HepG2 (cell line): ENCODE data around the gene DST. TPM values are rescaled to one million over a fixed set of nuclear protein-coding genes. Genes with fewer than 3 reads are reported as not detected.

Source experiments
- ATAC-seq: fragments of 200-7000 bp; cut with Tn5 transposase; 3 replicates; pipeline ENCODE4 v1.9.1; 2020; ENCODE audit warnings: mild to moderate bottlenecking, moderate library complexity
- BruUV-seq: library from RNA; stranded (reverse); fragments of 400-500 nt; replicated peaks from 2 replicates; lab custom pipeline; 2021; lab: Mats Ljungman, UMichigan
- CTCF ChIA-PET: fragments of 300-600 bp; formaldehyde crosslinking; extraction: SDS; loops from one replicate; lab custom pipeline; 2021; ENCODE audit warnings: low total read pairs, inconsistent platforms, low intra/inter-chr PET ratio; lab: Yijun Ruan, JAX
- POLR2A ChIA-PET: fragments of 350-600 bp; sonication (Branson Sonifier 250); formaldehyde crosslinking; loops from one replicate; lab custom pipeline; 2020; ENCODE audit warnings: antibody characterized with exemption, inconsistent platforms; lab: Yijun Ruan, JAX
- DNase-seq: peaks from one replicate; pipeline ENCODE4 v3.0.0-alpha.2; 2015; ENCODE audit warnings: low spot score
- FAIRE-seq: peaks from 3 replicates; lab custom pipeline; 2011; peaks lifted over from hg19 to GRCh38; lab: Jason Lieb, UNC
- H2AFZ ChIP-seq: one replicate; pipeline ENCODE4 v1.6.1; 2011; ENCODE audit warnings: low read length, inconsistent platforms
- H3K27ac ChIP-seq: fragments of 300-600 bp; 3 replicates; pipeline ENCODE4 v1.8.0; 2011; ENCODE audit warnings: mixed run types, mild to moderate bottlenecking, mixed read lengths, low read length, inconsistent platforms; ENCODE audit not compliant: insufficient read depth; ENCODE audit errors: extremely low read length
- H3K27me3 ChIP-seq, 2 experiments: fragments of 200-600 bp in 1 of 2; 2 replicates in 1 of 2; 3 replicates in 1 of 2; pipeline versions ENCODE4 v1.6.0 to v1.8.0; 2011; ENCODE audit warnings: low read length in 2 of 2, mild to moderate bottlenecking in 2 of 2, moderate library complexity in 2 of 2, inconsistent platforms in 1 of 2; ENCODE audit not compliant: insufficient read depth in 2 of 2, control insufficient read depth in 1 of 2
- H3K36me3 ChIP-seq, 2 experiments: fragments of 200-600 bp in 1 of 2; replicated peaks in 1 of 2; 2 replicates in 1 of 2; 3 replicates in 1 of 2; pipeline versions ENCODE4 v1.5.1 to v1.8.0; 2011; ENCODE audit warnings: low read length in 2 of 2, inconsistent platforms in 1 of 2; ENCODE audit not compliant: insufficient read depth in 2 of 2, control insufficient read depth in 1 of 2
- H3K4me1 ChIP-seq: 2 replicates; pipeline ENCODE4 v1.5.1; 2012; ENCODE audit warnings: low read length, inconsistent platforms; ENCODE audit not compliant: insufficient read depth
- H3K4me2 ChIP-seq: 2 replicates; pipeline ENCODE4 v1.6.0; 2011; ENCODE audit warnings: low read depth, low read length, inconsistent platforms
- H3K4me3 ChIP-seq, 3 experiments: fragments of 200-600 bp in 1 of 3; sonication (generic), shearing (Covaris generic) in 1 of 3; replicated peaks in 1 of 3; 2 replicates each; pipeline ENCODE4 v1.5.1; 2011 to 2016; ENCODE audit warnings: low read length in 3 of 3, inconsistent platforms in 2 of 3, low read depth in 2 of 3, mild to moderate bottlenecking in 2 of 3, control low read depth in 1 of 3, mixed read lengths in 1 of 3; ENCODE audit not compliant: insufficient read depth in 1 of 3
- H3K79me2 ChIP-seq: one replicate; pipeline ENCODE4 v1.6.1; 2011; ENCODE audit warnings: low read length, inconsistent platforms; ENCODE audit not compliant: insufficient read depth
- H3K9ac ChIP-seq: 2 replicates; pipeline ENCODE4 v1.6.0; 2011; ENCODE audit warnings: mild to moderate bottlenecking, low read depth, low read length, inconsistent platforms; ENCODE audit not compliant: insufficient read depth
- H3K9me3 ChIP-seq: 2 replicates; pipeline ENCODE4 v1.5.1; 2012; ENCODE audit warnings: mild to moderate bottlenecking, low read length
- H4K20me1 ChIP-seq: 2 replicates; pipeline ENCODE4 v1.6.0; 2011; ENCODE audit warnings: inconsistent platforms, mild to moderate bottlenecking, low read length, moderate library complexity; ENCODE audit not compliant: insufficient read depth
- CC2D1A ChIP-seq: sonication (generic); formaldehyde crosslinking; IDR thresholded peaks from 2 replicates; pipeline ENCODE4 v1.8.1; 2023; ENCODE audit warnings: mild to moderate bottlenecking, missing genetic modification reagents
- DMAP1 ChIP-seq: IDR thresholded peaks from 2 replicates; pipeline ENCODE4 v1.6.1; 2016
- DRAP1 ChIP-seq: IDR thresholded peaks from 2 replicates; pipeline ENCODE4 v1.6.1; 2016; ENCODE audit warnings: missing genetic modification reagents, missing compliant biosample characterization
- MAFF ChIP-seq: IDR thresholded peaks from 2 replicates; pipeline ENCODE4 v1.6.1; 2011; ENCODE audit warnings: low read depth, low read length, improper control_type of control experiment
- ZNF563 ChIP-seq: sonication (generic); formaldehyde crosslinking; IDR thresholded peaks from 2 replicates; pipeline ENCODE4 v1.8.0; 2022; ENCODE audit warnings: mild to moderate bottlenecking, moderate library complexity, missing genetic modification reagents
- ZNF709 ChIP-seq: sonication (generic); formaldehyde crosslinking; IDR thresholded peaks from 2 replicates; pipeline ENCODE4 v1.5.0; 2020; ENCODE audit warnings: mild to moderate bottlenecking, missing genetic modification reagents
- WGBS: methylation state at CpG from one replicate; pipeline ENCODE4 v1.1.6; 2017; ENCODE audit warnings: low lambda C conversion rate; 5-methylcytosine and 5-hydroxymethylcytosine counted together
- in situ Hi-C: cut with HindIII; loops from 2 replicates; pipeline ENCODE4 v1.10.0; 2017; ENCODE audit warnings: low pct_unique_long_range_greater_than_20kb; ENCODE audit not compliant: extremely low pct_ligation_motif_present
- intact Hi-C: fragments of 100-400 bp; cut with micrococcal nuclease; formaldehyde crosslinking; loops from one replicate; pipeline ENCODE4 v1.10.0; 2022; ENCODE audit not compliant: unreplicated experiment
- polyA plus RNA-seq, 8 experiments: library from polyadenylated mRNA; depleted of rRNA in 3 of 8; stranded (reverse) in 7 of 8; unstranded in 1 of 8; fragments of >200 nt; fragmentation: Illumina TruSeq in 4 of 8; extraction: Trizol in 4 of 8; gene quantifications; 2 replicates each; pipeline versions ENCODE4 v1.2.1 to v1.2.3, GENCODE V29; 2011 to 2016; ENCODE audit warnings: low read depth in 4 of 8, missing spikeins in 1 of 8, mixed read lengths in 1 of 8; ENCODE audit not compliant: insufficient read depth in 1 of 8
- total RNA-seq, 5 experiments: library from RNA; depleted of rRNA; stranded (reverse); fragments of >200 nt; fragmentation: Illumina TruSeq; extraction: Trizol; gene quantifications; 2 replicates each; pipeline ENCODE4 v1.2.3, GENCODE V29; 2016; ENCODE audit warnings: low read depth in 1 of 5
- TF ChIP-seq, protein P1 (sequence below): sonication (generic); formaldehyde crosslinking; IDR thresholded peaks from 2 replicates; pipeline ENCODE4 v1.9.0; 2021; ENCODE audit warnings: missing genetic modification reagents, borderline replicate concordance

The DST gene
- total and polyA plus RNA-seq, 2 of the 13 experiments (the other 11 are each of a cell fraction or from before 2014, with no cell fraction given): 64.4 to 89.0 TPM

DNA sequence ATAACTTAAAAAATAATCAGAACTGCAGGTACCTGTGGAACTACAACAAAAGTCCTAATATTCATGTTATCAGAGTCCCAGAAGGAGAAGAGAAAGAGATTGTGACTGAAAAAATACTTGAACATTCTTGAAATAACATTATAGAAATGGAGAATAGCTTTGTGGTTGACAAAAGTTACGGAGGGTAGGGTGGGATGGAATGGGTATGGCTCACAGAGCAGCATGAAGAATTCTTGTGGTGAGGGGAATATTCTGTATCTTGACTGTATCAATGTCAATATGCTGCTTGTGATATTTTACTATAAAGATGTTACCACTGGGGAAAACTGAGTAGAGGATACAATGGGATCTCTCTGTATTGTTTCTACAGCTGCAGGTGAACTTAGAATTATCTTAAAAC is 122.5 kb downstream of the DST start:
- CTCF ChIA-PET: no interaction called here

More for the DNA sequence above, 122.5 kb downstream of the DST start:
- Histone ChIP-seq H4K20me1 (no peaks in the 10 kb centered on the region), H3K79me2 (no peaks in the 10 kb centered on the region), H3K27ac (no peak overlapping the region), H3K27me3 (no peaks in the 10 kb centered on the region), H3K4me1 (peaks cover 46% of the 10 kb centered on the region), H3K4me2 (no peak overlapping the region), H3K9ac (no peak overlapping the region), H3K9me3 (no peaks in the 10 kb centered on the region), H2AFZ (no peak overlapping the region), H3K36me3 (peaks cover 6 to 11% of the 10 kb centered on the region in 2 experiments), H3K4me3 (no peak overlapping the region)
- no TSS peak for BruUV-seq
- intact Hi-C loops: loop anchor here (2.0 kb wide), 1 partner anchor 19 kb away; no protein-coding TSS in a partner anchor
- DNase-seq (no peak), ATAC-seq (no peak), FAIRE-seq (no peak)
- POLR2A ChIA-PET: interaction anchor here (2.3 to 2.5 kb wide), 2 partner anchors 9 to 121 kb away, joined by 7 to 10 read pairs; no protein-coding TSS in a partner anchor
- in situ Hi-C loops: no loop called here
- TF ChIP-seq MAFF (no peak), CC2D1A (CRISPR knock-in tag) (no peak), ZNF563 (no peak), ZNF709 (CRISPR knock-in tag) (0 out of 2 replicates have a peak, but pooled peaks have one; percentile 61), DMAP1 (CRISPR knock-in tag) (no peak), DRAP1 (no peak)
- TF ChIP-seq, protein P1, sequence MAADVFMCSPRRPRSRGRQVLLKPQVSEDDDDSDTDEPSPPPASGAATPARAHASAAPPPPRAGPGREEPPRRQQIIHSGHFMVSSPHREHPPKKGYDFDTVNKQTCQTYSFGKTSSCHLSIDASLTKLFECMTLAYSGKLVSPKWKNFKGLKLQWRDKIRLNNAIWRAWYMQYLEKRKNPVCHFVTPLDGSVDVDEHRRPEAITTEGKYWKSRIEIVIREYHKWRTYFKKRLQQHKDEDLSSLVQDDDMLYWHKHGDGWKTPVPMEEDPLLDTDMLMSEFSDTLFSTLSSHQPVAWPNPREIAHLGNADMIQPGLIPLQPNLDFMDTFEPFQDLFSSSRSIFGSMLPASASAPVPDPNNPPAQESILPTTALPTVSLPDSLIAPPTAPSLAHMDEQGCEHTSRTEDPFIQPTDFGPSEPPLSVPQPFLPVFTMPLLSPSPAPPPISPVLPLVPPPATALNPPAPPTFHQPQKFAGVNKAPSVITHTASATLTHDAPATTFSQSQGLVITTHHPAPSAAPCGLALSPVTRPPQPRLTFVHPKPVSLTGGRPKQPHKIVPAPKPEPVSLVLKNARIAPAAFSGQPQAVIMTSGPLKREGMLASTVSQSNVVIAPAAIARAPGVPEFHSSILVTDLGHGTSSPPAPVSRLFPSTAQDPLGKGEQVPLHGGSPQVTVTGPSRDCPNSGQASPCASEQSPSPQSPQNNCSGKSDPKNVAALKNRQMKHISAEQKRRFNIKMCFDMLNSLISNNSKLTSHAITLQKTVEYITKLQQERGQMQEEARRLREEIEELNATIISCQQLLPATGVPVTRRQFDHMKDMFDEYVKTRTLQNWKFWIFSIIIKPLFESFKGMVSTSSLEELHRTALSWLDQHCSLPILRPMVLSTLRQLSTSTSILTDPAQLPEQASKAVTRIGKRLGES (CRISPR knock-in tag): no peak
- WGBS: 100% methylated on average over 1 of the region's 1 CpG
